H4 (cell line): ENCODE data around the gene CHCHD3. TPM values are rescaled to one million over a fixed set of nuclear protein-coding genes. Genes with fewer than 3 reads are reported as not detected.

ENCODE experiments used
- DNase-seq: peaks from one replicate; pipeline ENCODE4 v3.0.0-alpha.2; 2015; ENCODE audit warnings: low spot score
- total RNA-seq: library from RNA; depleted of rRNA; stranded (reverse); fragments of >200 nt; shearing (Covaris generic); gene quantifications from 2 replicates; pipeline ENCODE4 v1.2.3, GENCODE V29; 2014; rRNA removed

CHCHD3 gene
- 79.6 and 102 TPM in 2 replicates for total RNA-seq

GRCh38 chr7:133081599-133082389 is at the start of gene CHCHD3:
TSS of gene CHCHD3 (minus strand) at chr7:133082090. CDS start at chr7:133081937, 153 bp downstream.
- peak; percentile 99 for DNase-seq

GRCh38 chr7:133130166-133130565 is 48.3 kb upstream of the CHCHD3 start:
- no peak for DNase-seq

GRCh38 chr7:133126422-133126821 is 44.5 kb upstream of the CHCHD3 start:
- no peak for DNase-seq

GRCh38 chr7:133124974-133125373 is 43.1 kb upstream of the CHCHD3 start:
- DNase-seq: no peak

- no peak for DNase-seq
Observed at GRCh38 chr7:133121175-133121844, 39.4 kb upstream of the CHCHD3 start.

GRCh38 chr7:133119067-133119466 is 37.2 kb upstream of the CHCHD3 start:
- no peak for DNase-seq

GRCh38 chr7:133118261-133118660 is 36.4 kb upstream of the CHCHD3 start:
- DNase-seq: no peak

GRCh38 chr7:133117452-133117851 is 35.6 kb upstream of the CHCHD3 start:
- no peak for DNase-seq

- no peak for DNase-seq
Observed at GRCh38 chr7:133115596-133115995, 33.7 kb upstream of the CHCHD3 start.

- no peak for DNase-seq
Observed at GRCh38 chr7:133114519-133114918, 32.6 kb upstream of the CHCHD3 start.

- DNase-seq: no peak
Observed at GRCh38 chr7:133112976-133113375, 31.1 kb upstream of the CHCHD3 start.

GRCh38 chr7:133112335-133112734 is 30.4 kb upstream of the CHCHD3 start:
- DNase-seq: no peak

GRCh38 chr7:133110312-133110711 is 28.4 kb upstream of the CHCHD3 start:
- DNase-seq: no peak

GRCh38 chr7:133109816-133110215 is 27.9 kb upstream of the CHCHD3 start:
- no peak for DNase-seq

GRCh38 chr7:133108023-133108422 is 26.1 kb upstream of the CHCHD3 start:
- no peak for DNase-seq

- no peak for DNase-seq
Observed at GRCh38 chr7:133102276-133103060, 20.6 kb upstream of the CHCHD3 start.

GRCh38 chr7:133099633-133100286 is 17.9 kb upstream of the CHCHD3 start:
- no peak for DNase-seq

GRCh38 chr7:133095119-133095671 is 13.3 kb upstream of the CHCHD3 start:
- no peak for DNase-seq

- DNase-seq: no peak
Observed at GRCh38 chr7:133091943-133092464, 10.1 kb upstream of the CHCHD3 start.

- DNase-seq: no peak
Observed at GRCh38 chr7:133082390-133082766, 488 bp upstream of the CHCHD3 start.

GRCh38 chr7:133081119-133081598 is 731 bp downstream of the CHCHD3 start:
- DNase-seq: no peak
